GM19438 (cell line): Measurements from ENCODE around the gene BRIP1.

Experiments
- ATAC-seq: cut with Tn5 transposase; IDR thresholded peaks from one replicate; pipeline ENCODE4 v1.9.1; 2021; ENCODE audit warnings: low read depth; ENCODE audit not compliant: unreplicated experiment

BRIP1 gene

GRCh38 chr17:61770043-61770442 lies 93.3 kb downstream of the BRIP1 start:
- no peak for ATAC-seq

- no peak for ATAC-seq
Measured at GRCh38 chr17:61768405-61768804, 94.9 kb downstream of the BRIP1 start.

- ATAC-seq, result no peak
Measured at GRCh38 chr17:61766520-61766919, 96.8 kb downstream of the BRIP1 start.

- ATAC-seq, result no peak
Measured at GRCh38 chr17:61764846-61765245, 98.5 kb downstream of the BRIP1 start.

GRCh38 chr17:61761827-61762226 lies 101.5 kb downstream of the BRIP1 start:
- ATAC-seq, result no peak

- no peak for ATAC-seq
Measured at GRCh38 chr17:61759362-61759761, 104.0 kb downstream of the BRIP1 start.

- ATAC-seq, result no peak
Measured at GRCh38 chr17:61758430-61758829, 104.9 kb downstream of the BRIP1 start.

- ATAC-seq, result no peak
Measured at GRCh38 chr17:61757168-61757567, 106.2 kb downstream of the BRIP1 start.

- ATAC-seq, result no peak
Measured at GRCh38 chr17:61756561-61756960, 106.8 kb downstream of the BRIP1 start.

GRCh38 chr17:61755668-61756067 lies 107.7 kb downstream of the BRIP1 start:
- no peak for ATAC-seq

- ATAC-seq, result no peak
Measured at GRCh38 chr17:61755078-61755477, 108.2 kb downstream of the BRIP1 start.

- no peak for ATAC-seq
Measured at GRCh38 chr17:61754124-61754523, 109.2 kb downstream of the BRIP1 start.

- no peak for ATAC-seq
Measured at GRCh38 chr17:61753696-61754095, 109.6 kb downstream of the BRIP1 start.

- ATAC-seq, result peak; percentile 84
Measured at GRCh38 chr17:61750656-61751055, 112.7 kb downstream of the BRIP1 start.

- no peak for ATAC-seq
Measured at GRCh38 chr17:61749823-61750404, 113.4 kb downstream of the BRIP1 start.

GRCh38 chr17:61746248-61746985 lies 116.9 kb downstream of the BRIP1 start:
- no peak for ATAC-seq

GRCh38 chr17:61744804-61745203 lies 118.5 kb downstream of the BRIP1 start:
- ATAC-seq, result no peak

GRCh38 chr17:61744252-61744651 lies 119.1 kb downstream of the BRIP1 start:
- no peak for ATAC-seq

GRCh38 chr17:61743766-61744165 lies 119.6 kb downstream of the BRIP1 start:
- ATAC-seq, result no peak

GRCh38 chr17:61739002-61739401 lies 124.3 kb downstream of the BRIP1 start:
- no peak for ATAC-seq

GRCh38 chr17:61738249-61738648 lies 125.1 kb downstream of the BRIP1 start:
- no peak for ATAC-seq

GRCh38 chr17:61737820-61738219 lies 125.5 kb downstream of the BRIP1 start:
- no peak for ATAC-seq
